ENCODE results near the gene WDR1.

Gene WDR1

DNA sequence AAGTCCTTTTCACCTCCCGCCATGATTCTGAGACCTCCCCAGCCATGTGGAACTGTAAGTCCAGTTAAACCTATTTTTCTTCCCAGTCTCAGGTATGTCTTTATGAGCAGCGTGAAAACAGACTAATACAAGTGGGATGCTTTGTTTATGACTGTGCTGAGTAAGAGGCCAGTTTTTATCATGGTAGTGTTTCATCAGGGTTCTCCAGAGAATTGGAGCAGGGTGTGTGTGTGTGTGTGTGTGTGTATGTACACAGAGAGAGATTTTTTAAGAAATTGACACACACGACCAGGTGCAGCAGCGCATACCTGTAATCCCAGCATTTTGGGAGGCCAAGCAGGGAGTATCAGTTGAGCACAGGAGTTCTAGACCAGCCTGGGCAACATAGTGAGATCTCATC is 60.7 kb downstream of the WDR1 start:
- Histone ChIP-seq H2AFZ (no peak overlapping the region), H3K4me1 (peaks cover 11% of the 10 kb centered on the region), H3K27ac (no peak overlapping the region), H3K27me3 (ENCODE audit: control insufficient read depth, insufficient read depth, low read length) (no peaks in the 10 kb centered on the region), H3K79me2 (no peaks in the 10 kb centered on the region), H3K4me3 (ENCODE audit: low read depth, low read length) (no peak overlapping the region), H3K9me3 (ENCODE audit: control insufficient read depth, low read length) (no peaks in the 10 kb centered on the region), H3K4me2 (ENCODE audit: low read length) (no peak overlapping the region), H3K9ac (no peak overlapping the region), H3K36me3 (ENCODE audit: control insufficient read depth, insufficient read depth, low read length) (no peaks in the 10 kb centered on the region)
- TF ChIP-seq, protein P1, sequence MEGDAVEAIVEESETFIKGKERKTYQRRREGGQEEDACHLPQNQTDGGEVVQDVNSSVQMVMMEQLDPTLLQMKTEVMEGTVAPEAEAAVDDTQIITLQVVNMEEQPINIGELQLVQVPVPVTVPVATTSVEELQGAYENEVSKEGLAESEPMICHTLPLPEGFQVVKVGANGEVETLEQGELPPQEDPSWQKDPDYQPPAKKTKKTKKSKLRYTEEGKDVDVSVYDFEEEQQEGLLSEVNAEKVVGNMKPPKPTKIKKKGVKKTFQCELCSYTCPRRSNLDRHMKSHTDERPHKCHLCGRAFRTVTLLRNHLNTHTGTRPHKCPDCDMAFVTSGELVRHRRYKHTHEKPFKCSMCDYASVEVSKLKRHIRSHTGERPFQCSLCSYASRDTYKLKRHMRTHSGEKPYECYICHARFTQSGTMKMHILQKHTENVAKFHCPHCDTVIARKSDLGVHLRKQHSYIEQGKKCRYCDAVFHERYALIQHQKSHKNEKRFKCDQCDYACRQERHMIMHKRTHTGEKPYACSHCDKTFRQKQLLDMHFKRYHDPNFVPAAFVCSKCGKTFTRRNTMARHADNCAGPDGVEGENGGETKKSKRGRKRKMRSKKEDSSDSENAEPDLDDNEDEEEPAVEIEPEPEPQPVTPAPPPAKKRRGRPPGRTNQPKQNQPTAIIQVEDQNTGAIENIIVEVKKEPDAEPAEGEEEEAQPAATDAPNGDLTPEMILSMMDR (IDR thresholded peaks at IDR 0.05): no peak

DNA sequence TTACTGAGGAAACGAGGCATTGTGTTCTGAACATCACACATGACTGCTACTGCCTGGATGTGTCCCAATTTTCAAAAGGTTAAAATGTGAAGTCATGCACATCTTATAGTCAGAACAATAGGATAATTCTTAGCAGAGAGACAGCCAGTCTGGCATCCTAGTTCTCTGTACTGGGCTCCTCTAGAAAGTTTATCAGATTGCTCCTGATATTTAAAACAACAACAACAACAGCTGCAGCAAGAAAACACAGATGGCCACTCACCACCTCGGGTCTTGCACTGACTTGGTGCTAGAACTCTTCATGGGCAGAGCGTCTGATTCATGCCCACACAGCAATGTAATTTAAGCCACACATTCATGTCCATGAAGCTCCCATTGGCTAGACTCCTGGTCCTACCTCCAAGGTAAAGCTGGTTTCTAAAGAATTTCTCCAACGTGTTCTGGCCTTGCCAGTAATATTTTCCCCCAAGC is 62.0 kb downstream of the WDR1 start:
- no peaks in the 10 kb centered on the region for H3K79me2 ChIP-seq
- peak overlapping the region; percentile 57 for H3K27ac ChIP-seq
- H3K36me3 ChIP-seq (ENCODE audit: control insufficient read depth, insufficient read depth, low read length): no peaks in the 10 kb centered on the region
- H2AFZ ChIP-seq: no peak overlapping the region
- TF ChIP-seq, protein P1 (IDR thresholded peaks at IDR 0.05): no peak
- H3K4me1 ChIP-seq: peaks cover 11% of the 10 kb centered on the region
- no peak overlapping the region for H3K9ac ChIP-seq
- H3K4me2 ChIP-seq (ENCODE audit: low read length): no peak overlapping the region
- no peaks in the 10 kb centered on the region for H3K27me3 ChIP-seq (ENCODE audit: control insufficient read depth, insufficient read depth, low read length)
- H3K9me3 ChIP-seq (ENCODE audit: control insufficient read depth, low read length): no peaks in the 10 kb centered on the region
- no peak overlapping the region for H3K4me3 ChIP-seq (ENCODE audit: low read depth, low read length)

DNA sequence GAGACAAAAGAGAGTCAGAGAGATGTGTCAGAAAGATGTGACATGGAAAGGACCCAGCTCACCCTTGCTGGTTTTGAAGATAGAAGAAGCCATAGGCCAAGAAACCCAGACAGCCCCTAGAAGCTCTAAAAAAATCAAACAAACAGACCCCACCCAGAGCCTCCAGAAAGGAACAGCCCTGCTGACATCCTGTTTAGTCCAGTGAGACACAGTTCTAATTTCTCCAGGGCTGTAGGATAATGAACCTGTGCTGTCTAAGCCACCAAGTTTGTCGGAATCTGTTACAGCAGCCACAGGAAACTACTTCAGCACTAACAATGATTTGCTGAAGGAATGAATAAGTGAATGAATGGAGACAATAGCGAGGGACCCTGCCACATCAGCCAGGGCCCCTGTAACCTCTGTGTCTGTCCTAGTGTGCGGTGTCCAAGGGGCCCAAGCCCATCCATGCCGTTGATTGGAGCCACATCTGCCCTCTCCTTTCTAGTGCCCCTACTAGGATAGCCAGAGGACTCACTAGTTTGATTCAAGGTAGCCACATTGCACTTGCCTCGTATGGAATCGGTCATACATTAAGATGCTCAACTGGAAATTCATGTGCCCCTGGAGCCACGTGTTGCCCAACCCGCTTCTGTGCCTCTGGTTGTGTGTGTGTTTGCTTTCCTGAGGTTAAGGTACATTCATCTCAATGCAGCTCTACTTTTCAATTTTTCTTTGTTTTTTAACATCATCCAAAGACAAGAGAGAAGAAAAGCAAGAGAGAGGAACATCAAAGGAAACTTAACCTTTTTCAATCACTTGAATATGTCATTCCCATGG is 62.8 kb downstream of the WDR1 start:
- no peak overlapping the region for H3K4me3 ChIP-seq (ENCODE audit: low read depth, low read length)
- H3K27me3 ChIP-seq (ENCODE audit: control insufficient read depth, insufficient read depth, low read length): no peaks in the 10 kb centered on the region
- peaks cover 17% of the 10 kb centered on the region for H3K4me1 ChIP-seq
- no peaks in the 10 kb centered on the region for H3K9me3 ChIP-seq (ENCODE audit: control insufficient read depth, low read length)
- no peaks in the 10 kb centered on the region for H3K79me2 ChIP-seq
- H3K9ac ChIP-seq: no peak overlapping the region
- no peaks in the 10 kb centered on the region for H3K36me3 ChIP-seq (ENCODE audit: control insufficient read depth, insufficient read depth, low read length)
- H2AFZ ChIP-seq: no peak overlapping the region
- H3K27ac ChIP-seq: peak overlapping the region; percentile 57
- TF ChIP-seq, protein P1 (IDR thresholded peaks at IDR 0.05): no peak
- H3K4me2 ChIP-seq (ENCODE audit: low read length): no peak overlapping the region

DNA sequence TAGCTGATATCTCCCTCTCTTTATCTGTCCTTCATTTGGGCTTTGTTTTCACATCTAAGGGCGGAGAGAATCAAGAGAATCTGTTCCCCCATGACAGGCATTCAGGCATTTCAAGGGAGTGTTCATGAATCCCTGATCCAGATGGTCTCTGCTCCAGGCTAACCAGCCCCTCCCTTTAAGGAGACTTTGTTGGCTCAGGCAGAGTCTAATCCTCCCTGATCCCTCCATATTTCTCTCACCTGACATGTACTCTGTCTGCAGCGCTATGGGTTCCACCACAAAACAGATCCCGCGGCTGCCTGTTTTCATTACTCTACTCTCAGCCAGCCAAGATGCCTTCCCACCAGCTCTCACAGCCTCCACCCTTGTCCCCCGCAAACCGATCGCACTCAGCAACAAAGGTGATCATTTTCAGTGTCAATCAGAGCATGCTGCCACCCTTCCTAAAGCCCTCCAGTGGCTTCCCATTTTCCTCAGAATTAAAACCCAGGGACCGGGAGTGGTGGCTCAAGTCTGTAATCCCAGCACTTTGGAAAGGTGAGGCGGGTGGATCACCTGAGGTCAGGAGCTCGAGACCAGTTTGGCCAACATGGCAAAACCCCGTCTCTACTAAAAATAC is 65.0 kb downstream of the WDR1 start:
- peak overlapping the region; percentile 85 for H3K27ac ChIP-seq
- no peak overlapping the region for H3K9ac ChIP-seq
- H3K4me1 ChIP-seq: peaks cover 18% of the 10 kb centered on the region
- H3K9me3 ChIP-seq (ENCODE audit: control insufficient read depth, low read length): no peaks in the 10 kb centered on the region
- no peaks in the 10 kb centered on the region for H3K79me2 ChIP-seq
- H2AFZ ChIP-seq: peak overlapping the region; percentile 56
- TF ChIP-seq, protein P1 (IDR thresholded peaks at IDR 0.05): no peak
- no peaks in the 10 kb centered on the region for H3K27me3 ChIP-seq (ENCODE audit: control insufficient read depth, insufficient read depth, low read length)
- H3K4me2 ChIP-seq (ENCODE audit: low read length): no peak overlapping the region
- no peaks in the 10 kb centered on the region for H3K36me3 ChIP-seq (ENCODE audit: control insufficient read depth, insufficient read depth, low read length)
- no peak overlapping the region for H3K4me3 ChIP-seq (ENCODE audit: low read depth, low read length)
